NCI-H1048 (cell line): ENCODE measurements around the gene CIB4.

Experiments
- DNase-seq: peaks from one replicate; lab custom pipeline; 2025; lab: John Stamatoyannopoulos, UW

CIB4 gene

DNA sequence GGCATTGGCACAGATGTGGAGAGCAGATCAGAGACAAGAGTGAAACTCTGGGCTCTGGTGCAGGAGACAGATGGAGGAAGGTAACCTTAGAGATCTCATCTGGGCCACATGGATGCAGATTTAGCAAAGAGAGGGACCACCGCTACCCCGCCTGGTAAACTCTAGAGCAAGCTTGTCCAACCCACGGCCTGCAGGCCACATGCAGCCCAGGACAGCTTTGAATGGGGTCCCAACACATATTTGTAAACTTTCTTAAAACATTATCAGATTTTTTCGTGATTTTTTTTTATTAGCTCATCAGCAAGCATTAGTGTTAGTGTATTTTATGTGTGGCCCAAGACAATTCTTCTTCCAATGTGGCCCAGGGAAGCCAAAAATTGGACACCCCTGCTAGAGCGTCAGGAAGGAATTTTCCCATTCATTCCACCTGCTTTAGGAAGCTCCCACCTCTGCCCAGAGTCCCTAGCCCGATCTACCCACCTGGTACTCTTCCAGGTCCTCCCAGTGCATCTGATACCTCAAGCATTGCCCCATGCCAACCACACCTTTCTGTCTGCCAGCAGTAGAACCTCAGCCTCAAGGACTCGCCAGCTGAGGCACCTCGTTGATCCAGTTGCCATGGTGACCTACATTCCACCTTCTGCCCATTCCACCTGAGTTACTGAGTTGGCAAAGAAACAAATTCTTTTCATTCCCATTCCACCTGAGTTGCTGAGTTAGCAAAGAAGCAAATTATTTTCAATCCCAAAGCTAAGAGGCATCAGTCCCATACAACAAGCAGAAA, at the start of gene CIB4:
Gene CIB4, minus strand, starts transcription at position 586 of the 784 bp plus-strand sequence. Its CDS starts 52 bp downstream, at position 534.
- DNase-seq, result no peak

DNA sequence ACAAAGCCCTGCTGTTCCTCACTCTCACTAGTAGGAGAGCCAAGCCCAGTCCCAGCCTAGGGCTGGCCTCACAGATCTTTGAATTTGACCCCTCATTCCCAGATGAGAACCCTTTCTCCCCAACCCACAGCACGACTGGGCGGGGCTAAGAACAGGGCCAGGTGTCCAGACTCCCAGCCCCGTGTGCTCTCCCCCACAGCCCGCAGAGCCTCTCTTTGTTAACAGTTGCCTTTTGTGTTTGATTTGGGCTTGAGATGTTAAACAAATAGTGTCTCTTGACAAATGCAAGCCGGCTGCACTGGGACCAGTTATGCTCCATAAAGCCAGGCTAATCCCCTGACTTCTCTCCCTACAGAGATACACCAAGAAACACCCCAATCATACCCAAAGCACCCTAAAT, 46.6 kb upstream of the CIB4 start:
- no peak for DNase-seq

DNA sequence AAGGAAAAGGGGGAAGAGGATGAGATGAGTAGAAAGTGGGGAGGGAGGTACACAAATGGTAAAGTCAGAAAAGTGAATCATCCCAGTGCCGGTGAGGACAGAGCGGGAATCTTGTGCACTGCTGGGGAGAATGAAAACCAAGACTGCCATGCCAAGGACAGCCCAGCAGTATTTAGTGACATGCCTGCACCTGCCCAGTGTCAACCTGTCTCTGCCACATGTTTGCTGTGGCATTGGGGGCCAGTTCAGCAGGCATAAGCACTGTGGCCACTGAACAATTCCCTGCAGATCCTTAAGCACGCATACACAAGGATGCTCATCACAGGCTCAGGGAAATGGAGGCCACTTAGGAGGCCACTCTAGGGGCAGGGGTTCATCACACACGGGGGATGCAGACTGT, 46.2 kb upstream of the CIB4 start:
- DNase-seq, result no peak

- no peak for DNase-seq
Observed at GRCh38 chr2:26685989-26686839, 45.0 kb upstream of the CIB4 start.

DNA sequence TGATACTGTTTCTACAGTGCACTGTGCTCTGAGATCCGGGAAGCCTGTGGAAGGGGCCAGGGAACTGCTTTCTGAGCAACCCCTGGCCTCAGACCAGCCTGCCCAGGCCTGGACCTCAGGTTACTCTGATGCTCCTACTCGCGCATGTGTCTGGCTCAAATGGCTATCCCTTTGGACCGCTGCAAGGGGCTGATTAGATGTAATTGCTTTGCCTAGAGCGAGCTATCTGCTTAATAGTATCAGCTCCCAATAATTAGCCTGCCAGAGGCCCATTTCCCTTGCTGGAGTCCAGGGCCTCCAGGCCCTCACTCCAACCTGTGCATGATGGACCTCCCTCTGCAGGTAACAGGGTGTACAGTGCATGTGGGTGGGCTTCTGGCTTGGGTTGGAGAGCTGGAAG, 44.2 kb upstream of the CIB4 start:
- no peak for DNase-seq

- DNase-seq, result no peak
Observed at GRCh38 chr2:26683583-26683982, 42.4 kb upstream of the CIB4 start.

- DNase-seq, result no peak
Observed at GRCh38 chr2:26682155-26682554, 41.0 kb upstream of the CIB4 start.

GRCh38 chr2:26681656-26682055, 40.5 kb upstream of the CIB4 start:
- DNase-seq, result no peak

DNA sequence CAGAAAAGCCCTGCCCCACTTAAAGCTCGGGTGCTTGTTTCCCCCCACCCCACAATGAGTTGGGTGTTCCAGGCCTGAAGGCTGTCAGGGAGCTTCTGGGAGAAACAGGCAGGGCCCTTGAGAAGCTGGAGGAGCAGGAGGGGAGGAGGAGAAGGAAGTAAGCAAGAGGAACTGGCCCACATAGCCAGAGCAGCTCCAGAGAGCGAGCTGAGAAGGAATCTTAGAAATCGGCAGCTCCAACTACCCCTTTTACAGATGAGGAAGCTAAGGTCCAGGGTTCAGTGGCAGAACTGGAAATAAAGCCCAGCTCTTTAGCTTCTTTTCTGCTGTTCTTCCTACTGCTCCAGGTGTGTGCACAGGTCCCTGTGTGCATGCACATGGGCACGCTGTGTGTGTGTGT, 38.7 kb upstream of the CIB4 start:
- DNase-seq, result no peak

- DNase-seq, result no peak
Observed at GRCh38 chr2:26678035-26678434, 36.9 kb upstream of the CIB4 start.

GRCh38 chr2:26675651-26676255, 34.6 kb upstream of the CIB4 start:
- DNase-seq, result no peak

DNA sequence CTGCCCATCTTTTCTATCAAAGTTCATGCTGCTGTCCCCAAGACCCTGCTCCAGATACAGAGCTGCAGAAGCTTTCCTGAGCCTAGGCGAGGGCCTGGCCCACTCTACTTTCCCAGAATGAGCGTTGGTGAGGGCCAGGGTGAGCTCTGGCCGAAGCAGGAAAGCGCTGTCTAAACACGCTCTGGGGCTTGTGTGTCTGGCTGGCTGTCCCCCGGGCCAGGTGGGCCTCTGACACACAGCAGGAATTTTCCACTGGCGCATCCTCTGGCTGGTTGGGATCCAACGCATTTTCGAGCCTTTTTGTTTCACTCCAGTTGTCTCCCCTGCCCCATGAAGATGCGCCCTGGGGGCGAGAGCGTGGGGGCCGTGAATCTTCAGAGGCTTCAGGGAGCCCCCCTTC, 33.6 kb upstream of the CIB4 start:
- no peak for DNase-seq

DNA sequence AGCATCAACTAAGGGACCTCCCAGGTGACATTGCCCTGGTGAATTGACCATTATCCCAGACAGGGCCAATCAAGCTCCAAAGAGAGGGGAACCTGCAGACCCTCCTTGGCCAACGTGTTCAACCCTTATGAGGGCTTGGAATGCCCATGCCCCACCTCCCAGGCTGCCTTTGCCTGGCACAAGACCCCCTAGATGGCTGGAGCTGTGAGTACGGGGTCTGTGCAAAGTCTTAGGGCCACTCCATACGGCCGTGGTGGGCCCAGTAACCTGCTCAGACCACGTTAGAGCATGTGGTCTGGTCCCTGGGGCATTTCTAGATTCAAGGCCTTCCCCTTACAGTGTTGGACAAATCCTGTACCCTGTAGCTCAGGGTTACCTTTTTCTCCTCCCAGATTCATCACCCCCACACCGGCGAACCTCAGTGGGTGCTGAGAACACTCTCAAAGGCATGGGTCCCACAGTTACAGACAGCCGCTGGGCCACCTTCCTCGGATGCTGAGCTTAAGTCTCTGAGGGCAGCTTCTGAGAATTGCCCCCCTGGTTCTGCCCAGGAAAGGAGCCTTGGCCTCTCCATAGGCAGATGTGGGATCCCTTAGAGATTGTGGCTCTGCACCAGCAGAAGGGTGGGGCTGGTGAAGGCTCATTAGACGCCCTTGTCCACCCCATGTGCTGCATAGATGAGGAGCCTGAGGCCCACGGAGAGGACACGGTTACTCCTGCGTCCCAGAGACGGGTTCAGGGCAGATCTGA, 33.0 kb upstream of the CIB4 start:
- DNase-seq, result no peak

GRCh38 chr2:26672818-26673393, 31.7 kb upstream of the CIB4 start:
- DNase-seq, result no peak

DNA sequence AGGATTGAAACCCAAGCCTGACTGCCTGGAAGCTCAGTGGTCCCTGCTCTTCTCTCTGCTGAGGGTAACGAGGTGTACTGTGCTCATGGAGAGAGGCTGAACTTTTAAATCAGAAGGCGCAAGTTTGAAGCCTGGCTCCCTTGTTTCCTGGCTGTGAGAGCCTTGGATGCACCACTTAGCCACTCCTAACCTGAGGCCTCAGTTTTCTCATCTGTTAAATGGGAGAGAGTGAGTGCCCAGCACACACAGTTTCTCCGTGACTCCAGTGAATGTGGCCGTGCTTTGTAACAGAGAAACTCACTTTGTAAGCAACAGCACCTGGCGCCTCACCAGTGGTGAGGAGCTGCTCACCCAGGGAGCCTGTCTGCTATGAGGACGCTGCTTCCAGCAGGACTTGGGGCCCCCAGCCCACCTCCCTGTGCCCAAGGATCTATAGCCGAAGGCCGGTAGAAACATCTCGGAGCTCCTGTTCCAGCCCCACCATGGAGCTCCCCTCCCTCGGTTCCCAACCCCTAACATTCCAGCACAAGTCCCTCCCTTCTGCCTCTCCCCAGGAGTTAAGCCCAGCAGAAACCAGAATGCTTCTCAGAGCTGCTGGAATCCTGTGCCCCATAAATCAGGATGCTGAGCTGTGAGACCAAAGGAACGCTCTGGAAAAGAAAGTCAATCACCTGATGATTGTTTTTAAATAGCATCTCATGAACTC, 31.1 kb upstream of the CIB4 start:
- no peak for DNase-seq

GRCh38 chr2:26671691-26672090, 30.5 kb upstream of the CIB4 start:
- no peak for DNase-seq

DNA sequence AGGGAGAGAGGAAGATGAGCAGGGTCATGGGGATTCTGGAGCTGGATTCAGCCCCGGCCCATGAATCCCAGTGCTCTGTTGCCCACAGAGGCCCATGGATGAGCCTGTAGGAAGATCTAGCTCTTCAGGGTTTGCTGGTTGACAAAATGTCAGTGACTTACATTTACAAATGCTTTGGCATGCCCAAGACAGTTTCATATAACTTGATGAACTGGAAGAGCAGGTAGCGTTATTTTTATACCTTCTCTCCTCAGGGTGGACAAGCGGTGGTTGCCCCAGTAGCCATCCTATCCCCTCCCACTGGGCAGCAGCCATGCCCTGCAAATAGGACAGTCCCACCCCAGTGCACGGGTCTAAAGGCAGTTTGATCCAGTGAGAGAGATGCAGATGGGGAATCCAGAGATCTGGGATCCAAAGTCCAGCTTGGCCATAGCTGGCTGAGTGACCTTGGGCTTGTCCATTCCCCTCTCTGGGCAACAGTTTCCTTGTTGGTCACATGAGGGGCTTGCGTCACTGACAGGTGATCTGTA, 29.8 kb upstream of the CIB4 start:
- DNase-seq, result no peak

DNA sequence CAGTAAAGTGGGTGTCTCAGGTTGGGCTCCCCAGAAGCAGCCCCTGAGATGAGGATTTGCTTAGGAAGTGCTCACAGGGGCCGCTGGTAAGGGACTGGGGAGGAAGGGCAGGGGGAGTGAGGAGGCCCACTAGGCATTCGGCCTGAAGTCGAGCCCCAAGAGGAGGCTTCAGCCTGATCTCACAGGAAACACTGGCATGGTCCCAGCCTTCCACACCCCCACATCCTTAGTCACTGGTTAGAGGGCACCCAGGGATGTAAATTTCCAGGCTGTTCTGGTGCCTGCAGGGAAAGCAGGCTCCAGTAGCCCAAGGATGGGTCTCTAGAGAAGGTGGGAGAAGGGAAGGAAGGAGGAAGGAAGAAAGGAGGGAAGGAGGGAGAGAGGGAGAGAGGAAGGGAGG, 29.0 kb upstream of the CIB4 start:
- DNase-seq, result no peak

- DNase-seq, result no peak
Observed at GRCh38 chr2:26668856-26669750, 27.9 kb upstream of the CIB4 start.

- DNase-seq, result no peak
Observed at GRCh38 chr2:26668041-26668440, 26.9 kb upstream of the CIB4 start.
